ENCODE data around the gene IKZF3.
"Not testable (repeated sequence)": the region's sequence is repeated elsewhere in the genome, so short reads cannot be mapped to it uniquely, and the experiment has no call there.

The IKZF3 gene

DNA sequence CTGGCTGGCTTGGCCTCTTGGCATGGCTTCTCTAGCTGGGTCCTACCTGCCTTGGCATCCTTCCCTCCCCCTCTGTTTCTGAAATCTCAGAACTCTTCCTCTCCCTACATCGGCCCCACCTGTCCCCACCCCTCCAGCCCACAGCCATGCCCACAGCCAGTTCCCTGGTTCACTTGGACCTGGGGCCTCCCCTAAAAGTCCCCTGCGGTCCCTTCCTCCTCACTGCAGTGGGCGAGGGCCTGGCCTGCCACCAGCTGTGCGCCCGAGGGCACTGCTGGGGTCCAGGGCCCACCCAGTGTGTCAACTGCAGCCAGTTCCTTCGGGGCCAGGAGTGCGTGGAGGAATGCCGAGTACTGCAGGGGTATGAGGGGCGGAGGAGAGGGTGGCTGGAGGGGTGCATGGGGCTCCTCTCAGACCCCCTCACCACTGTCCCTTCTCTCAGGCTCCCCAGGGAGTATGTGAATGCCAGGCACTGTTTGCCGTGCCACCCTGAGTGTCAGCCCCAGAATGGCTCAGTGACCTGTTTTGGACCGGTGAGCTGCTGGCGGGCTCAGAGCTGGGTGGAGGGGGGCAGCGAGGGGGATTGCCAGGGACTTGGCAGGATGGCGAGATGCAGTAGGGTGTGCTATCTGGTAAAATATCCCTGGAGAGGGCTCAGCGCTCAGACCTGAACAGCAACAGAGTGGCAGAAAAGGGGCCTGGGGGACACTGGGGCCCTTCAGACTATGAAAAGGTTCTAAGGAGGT is 147.9 kb downstream of the IKZF3 start:
- TF ChIP-seq, protein P1, sequence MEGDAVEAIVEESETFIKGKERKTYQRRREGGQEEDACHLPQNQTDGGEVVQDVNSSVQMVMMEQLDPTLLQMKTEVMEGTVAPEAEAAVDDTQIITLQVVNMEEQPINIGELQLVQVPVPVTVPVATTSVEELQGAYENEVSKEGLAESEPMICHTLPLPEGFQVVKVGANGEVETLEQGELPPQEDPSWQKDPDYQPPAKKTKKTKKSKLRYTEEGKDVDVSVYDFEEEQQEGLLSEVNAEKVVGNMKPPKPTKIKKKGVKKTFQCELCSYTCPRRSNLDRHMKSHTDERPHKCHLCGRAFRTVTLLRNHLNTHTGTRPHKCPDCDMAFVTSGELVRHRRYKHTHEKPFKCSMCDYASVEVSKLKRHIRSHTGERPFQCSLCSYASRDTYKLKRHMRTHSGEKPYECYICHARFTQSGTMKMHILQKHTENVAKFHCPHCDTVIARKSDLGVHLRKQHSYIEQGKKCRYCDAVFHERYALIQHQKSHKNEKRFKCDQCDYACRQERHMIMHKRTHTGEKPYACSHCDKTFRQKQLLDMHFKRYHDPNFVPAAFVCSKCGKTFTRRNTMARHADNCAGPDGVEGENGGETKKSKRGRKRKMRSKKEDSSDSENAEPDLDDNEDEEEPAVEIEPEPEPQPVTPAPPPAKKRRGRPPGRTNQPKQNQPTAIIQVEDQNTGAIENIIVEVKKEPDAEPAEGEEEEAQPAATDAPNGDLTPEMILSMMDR (IDR thresholded peaks at IDR 0.05; ENCODE audit: control insufficient read depth, extremely low read depth, insufficient read depth): no peak
- no peak overlapping the region for H3K4me3 ChIP-seq (ENCODE audit: low read depth, low read length)
- DNase-seq (ENCODE audit: low read depth): no peak

DNA sequence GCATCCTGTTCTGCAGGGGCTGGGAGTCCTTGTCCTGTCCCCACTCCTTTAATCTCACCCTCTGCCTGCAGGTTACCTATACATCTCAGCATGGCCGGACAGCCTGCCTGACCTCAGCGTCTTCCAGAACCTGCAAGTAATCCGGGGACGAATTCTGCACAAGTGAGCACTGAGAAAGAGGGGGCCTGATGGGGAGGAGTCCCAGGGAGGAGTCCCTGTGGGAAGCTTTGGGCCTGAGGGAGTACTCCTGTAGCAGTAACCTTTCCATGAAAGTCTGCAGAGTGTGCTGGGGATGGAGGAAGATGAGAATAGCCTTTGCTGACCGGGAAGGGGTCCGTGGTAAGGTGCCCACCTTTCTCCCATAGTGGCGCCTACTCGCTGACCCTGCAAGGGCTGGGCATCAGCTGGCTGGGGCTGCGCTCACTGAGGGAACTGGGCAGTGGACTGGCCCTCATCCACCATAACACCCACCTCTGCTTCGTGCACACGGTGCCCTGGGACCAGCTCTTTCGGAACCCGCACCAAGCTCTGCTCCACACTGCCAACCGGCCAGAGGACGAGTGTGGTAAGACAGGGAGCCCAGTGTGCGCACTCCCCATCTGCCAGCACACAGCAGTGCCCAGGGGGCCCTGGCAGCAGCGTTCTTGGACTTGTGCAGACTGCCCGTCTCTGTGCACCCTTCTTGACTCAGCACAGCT is 148.6 kb downstream of the IKZF3 start:
- no peak overlapping the region for H3K4me3 ChIP-seq (ENCODE audit: low read depth, low read length)
- no peak for DNase-seq (ENCODE audit: low read depth)
- TF ChIP-seq, protein P1 (IDR thresholded peaks at IDR 0.05; ENCODE audit: control insufficient read depth, extremely low read depth, insufficient read depth): no peak

DNA sequence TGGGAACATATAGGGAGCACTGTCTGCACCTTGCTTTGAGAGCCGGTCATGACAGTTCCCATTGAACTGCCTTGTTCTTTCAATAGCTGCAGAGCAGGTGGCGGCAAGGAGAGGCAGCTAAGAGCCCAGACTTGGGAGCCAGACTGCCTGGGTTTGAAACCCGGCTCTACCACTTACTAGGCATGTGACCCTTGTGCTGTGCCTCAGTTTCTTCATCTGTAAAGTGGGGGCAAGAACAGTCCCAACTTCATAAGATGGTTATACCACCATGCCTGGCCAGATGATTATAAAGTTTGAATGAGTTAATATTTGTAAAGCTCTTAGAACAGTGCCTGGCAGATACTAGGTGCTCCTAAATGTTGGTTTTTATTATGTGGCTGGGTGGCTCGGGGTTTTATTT is 149.9 kb downstream of the IKZF3 start:
- no peak overlapping the region for H3K4me3 ChIP-seq (ENCODE audit: low read depth, low read length)
- TF ChIP-seq, protein P1 (IDR thresholded peaks at IDR 0.05; ENCODE audit: control insufficient read depth, extremely low read depth, insufficient read depth): no peak
- no peak for DNase-seq (ENCODE audit: low read depth)

DNA sequence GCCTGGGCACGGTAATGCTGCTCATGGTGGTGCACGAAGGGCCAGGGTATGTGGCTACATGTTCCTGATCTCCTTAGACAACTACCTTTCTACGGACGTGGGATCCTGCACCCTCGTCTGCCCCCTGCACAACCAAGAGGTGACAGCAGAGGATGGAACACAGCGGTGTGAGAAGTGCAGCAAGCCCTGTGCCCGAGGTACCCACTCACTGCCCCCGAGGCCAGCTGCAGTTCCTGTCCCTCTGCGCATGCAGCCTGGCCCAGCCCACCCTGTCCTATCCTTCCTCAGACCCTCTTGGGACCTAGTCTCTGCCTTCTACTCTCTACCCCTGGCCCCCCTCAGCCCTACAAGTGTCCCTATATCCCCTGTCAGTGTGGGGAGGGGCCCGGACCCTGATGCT is 152.3 kb downstream of the IKZF3 start:
- TF ChIP-seq, protein P1 (IDR thresholded peaks at IDR 0.05; ENCODE audit: control insufficient read depth, extremely low read depth, insufficient read depth): no peak
- DNase-seq (ENCODE audit: low read depth): no peak
- H3K4me3 ChIP-seq (ENCODE audit: low read depth, low read length): no peak overlapping the region

DNA sequence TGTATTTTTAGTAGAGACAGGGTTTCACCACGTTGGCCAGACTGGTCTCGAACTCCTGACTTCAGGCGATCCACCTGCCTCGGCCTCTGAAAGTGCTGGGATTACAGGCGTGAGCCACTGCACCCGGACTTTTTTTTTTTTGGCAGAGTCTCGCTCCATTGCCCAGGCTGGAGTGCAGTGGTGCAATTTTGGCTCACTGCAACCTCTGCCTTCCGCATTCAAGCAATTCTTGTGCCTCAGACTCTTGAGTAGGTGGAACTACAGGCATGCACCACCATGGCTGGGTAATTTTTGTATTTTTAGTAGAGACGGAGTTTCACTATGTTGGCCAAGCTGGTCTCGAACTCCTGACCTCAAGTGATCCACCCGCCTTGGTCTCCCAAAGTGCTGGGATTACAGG is 153.0 kb downstream of the IKZF3 start:
- DNase-seq (ENCODE audit: low read depth); H3K4me3 ChIP-seq (ENCODE audit: low read depth, low read length): not testable (repeated sequence)

DNA sequence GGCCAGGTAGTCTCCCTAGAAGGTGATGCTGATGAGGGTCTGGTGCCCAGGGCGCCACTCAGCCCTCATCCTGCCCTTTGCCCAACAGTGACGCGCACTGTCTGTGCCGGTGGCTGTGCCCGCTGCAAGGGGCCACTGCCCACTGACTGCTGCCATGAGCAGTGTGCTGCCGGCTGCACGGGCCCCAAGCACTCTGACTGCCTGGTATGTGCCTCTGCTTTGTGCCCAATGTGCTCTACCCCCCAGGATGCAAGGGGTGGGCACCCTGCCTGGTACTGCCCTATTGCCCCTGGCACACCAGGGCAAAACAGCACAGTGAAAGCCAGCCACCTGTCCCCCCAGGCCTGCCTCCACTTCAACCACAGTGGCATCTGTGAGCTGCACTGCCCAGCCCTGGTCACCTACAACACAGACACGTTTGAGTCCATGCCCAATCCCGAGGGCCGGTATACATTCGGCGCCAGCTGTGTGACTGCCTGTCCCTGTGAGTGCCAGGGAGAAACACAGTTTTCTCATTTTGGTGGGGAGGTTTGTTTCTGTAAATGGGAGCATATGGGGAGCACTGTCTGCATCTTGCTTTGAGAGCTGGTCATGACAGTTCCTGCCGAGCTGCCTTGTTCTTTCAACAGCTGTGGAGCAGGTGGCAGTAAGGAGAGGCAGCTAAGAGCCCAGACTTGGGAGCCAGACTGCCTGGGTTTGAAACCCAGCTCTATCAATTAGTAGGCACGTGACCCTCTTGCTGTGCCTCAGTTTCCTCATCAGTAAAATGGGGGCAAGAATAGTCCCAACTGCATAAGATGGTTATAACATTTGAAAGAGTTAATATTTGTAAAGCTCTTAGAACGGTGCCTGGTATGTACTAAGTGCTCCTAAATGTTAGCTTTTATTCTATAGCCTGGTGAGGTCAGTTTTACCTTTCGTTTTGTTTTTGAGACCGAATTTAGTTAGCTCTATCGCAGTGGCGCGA is 153.8 kb downstream of the IKZF3 start:
- H3K4me3 ChIP-seq (ENCODE audit: low read depth, low read length): no peak overlapping the region
- no peak for DNase-seq (ENCODE audit: low read depth)
- TF ChIP-seq, protein P1 (IDR thresholded peaks at IDR 0.05; ENCODE audit: control insufficient read depth, extremely low read depth, insufficient read depth): no peak

All from LNCaP clone FGC (cell line).